Ishikawa (cell line): ENCODE measurements around the gene LRRC40.

ENCODE experiments used
- CREB1 ChIP-seq: IDR thresholded peaks from 2 replicates; pipeline ENCODE4 v1.6.1; 2012; ENCODE audit warnings: low read depth
- FOXM1 ChIP-seq: IDR thresholded peaks from 2 replicates; pipeline ENCODE4 v1.6.1; 2012; ENCODE audit warnings: low read depth, borderline replicate concordance
- RAD21 ChIP-seq: IDR thresholded peaks from 2 replicates; pipeline ENCODE4 v1.6.1; 2012; ENCODE audit warnings: low read depth
- TAF1 ChIP-seq: IDR thresholded peaks from 2 replicates; pipeline ENCODE4 v1.6.1; 2012; ENCODE audit warnings: low read depth, mild to moderate bottlenecking
- TCF12 ChIP-seq: IDR thresholded peaks from 2 replicates; pipeline ENCODE4 v1.6.1; 2012; ENCODE audit warnings: low read depth
- TEAD4 ChIP-seq: IDR thresholded peaks from 2 replicates; pipeline ENCODE4 v1.6.1; 2012

GRCh38 chr1:70239940-70240339 is 34.6 kb upstream of the LRRC40 start:
- TF ChIP-seq FOXM1 (no peak), TAF1 (no peak), TCF12 (no peak), CREB1 (no peak), TEAD4 (no peak), RAD21 (no peak)
